PFSK-1 (cell line): ENCODE measurements around the gene LMO7.

Experiments used
- REST ChIP-seq, 2 experiments: IDR thresholded peaks; 2 replicates each; pipeline versions ENCODE4 v1.6.1 to v1.8.0; 2011 to 2012; ENCODE audit warnings: low read depth in 2 of 2, low read length in 2 of 2, control low read depth in 1 of 2, inconsistent platforms in 1 of 2, mild to moderate bottlenecking in 1 of 2, moderate library complexity in 1 of 2; ENCODE audit not compliant: insufficient read depth in 1 of 2
- SIN3A ChIP-seq: IDR thresholded peaks from 2 replicates; pipeline ENCODE4 v1.6.1; 2012; ENCODE audit warnings: mild to moderate bottlenecking, low read length, moderate library complexity, borderline replicate concordance; ENCODE audit not compliant: insufficient read depth
- TAF1 ChIP-seq: IDR thresholded peaks from 2 replicates; pipeline ENCODE4 v1.6.1; 2012; ENCODE audit warnings: low read length, control low read depth, borderline replicate concordance; ENCODE audit not compliant: insufficient read depth

GRCh38 chr13:75789451-75790197 lies 153.5 kb downstream of the LMO7 start:
- TF ChIP-seq REST (IDR thresholded peaks at IDR 0.05; ENCODE audit: insufficient read depth in 1 of 2, low read depth in 2 of 2, low read length in 2 of 2) (no peak), SIN3A (no peak), TAF1 (no peak)
